Fibroblast of skin of abdomen (primary cell): ENCODE results near the gene TENM4.

ENCODE experiments used
- DNase-seq: peaks from one replicate; pipeline ENCODE4 v3.0.0-alpha.2; 2013

Gene TENM4

DNA sequence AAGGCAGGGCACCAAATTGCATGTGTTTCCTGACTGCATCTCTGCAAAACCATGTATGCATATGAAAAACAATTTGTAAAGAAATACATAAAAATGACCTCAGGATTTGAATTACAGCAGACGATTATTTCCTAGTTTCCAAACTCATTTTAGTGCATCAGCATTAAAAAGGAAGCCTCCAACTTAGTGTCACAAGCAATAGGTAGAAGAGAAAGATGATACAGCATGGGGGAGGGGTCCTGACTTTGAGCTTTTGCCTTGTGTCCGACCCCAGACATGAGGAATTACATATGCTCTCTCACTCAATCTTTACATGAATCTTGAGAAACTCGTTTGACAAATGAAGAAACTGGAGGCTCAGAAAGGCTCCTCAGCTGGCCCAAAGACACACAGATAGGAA, 571.5 kb downstream of the TENM4 start:
- no peak for DNase-seq

DNA sequence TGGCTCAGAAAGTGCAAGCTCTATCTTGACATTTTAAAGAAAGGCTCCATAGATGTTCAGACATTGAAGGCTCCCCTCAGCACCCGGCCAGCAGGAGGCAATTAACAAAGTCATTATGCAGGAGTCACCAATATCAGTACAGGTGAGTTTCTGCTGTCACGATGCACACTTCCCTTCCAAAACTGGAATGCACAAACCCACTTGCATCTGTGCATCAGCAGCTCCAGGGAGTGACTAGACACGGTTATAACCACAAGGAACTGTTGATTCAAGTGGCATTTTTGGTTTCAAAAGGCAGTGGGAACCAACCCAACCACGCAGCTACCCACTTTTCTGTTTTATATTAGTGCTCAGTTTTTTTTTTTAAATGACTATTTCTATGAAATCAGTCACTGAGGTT, 572.3 kb downstream of the TENM4 start:
- DNase-seq = no peak

DNA sequence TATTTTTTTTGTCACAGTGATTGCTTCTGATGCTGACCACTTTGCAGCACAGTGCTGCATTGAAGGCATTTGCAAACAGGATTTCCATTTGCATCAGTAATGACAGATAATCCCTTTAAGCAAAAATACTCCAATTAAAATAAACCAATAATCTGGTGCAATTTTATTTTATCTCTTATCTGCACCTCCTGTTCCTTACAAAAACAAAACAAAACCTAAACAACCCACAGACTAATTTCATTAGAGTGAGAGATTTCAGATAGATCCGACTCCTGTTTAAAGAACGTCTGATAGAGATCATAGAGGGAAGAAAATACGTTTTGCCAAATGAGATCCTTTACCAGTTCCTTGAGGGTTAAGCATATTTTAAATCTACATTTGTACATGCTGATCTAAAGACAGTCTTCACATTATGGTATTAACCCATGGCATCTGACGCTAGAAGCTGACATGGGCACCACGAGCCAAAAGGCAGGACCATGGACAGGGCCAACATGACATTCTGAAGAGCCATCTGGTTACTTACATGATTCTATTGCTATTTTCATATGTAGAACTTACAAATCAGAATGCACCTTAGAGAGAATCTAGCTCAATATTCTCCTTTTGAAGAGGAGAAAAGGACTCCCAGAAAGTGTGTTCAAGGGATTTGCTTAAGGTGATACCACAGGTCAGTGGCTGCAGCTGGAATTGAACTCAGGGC, 580.0 kb downstream of the TENM4 start:
- DNase-seq = peak; percentile 22

DNA sequence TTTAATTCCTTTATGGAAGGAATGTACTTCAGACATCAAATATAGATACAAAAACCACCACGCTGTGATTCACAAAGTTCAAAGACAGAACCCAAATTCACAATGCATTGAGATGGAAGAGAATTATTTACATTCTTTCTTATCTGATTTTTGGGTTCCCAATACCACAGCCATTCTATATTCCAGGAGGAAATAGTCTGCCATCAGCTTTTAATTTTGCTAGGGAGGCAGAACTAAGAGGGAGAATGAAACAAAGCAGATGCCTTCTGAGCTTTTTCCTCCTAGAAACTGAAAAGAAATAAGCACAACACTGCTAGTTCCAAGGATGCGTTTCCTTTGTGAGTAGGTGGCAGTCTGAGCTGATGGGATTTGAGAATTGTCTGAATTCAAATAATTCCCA, 583.1 kb downstream of the TENM4 start:
- DNase-seq = peak; percentile 77

DNA sequence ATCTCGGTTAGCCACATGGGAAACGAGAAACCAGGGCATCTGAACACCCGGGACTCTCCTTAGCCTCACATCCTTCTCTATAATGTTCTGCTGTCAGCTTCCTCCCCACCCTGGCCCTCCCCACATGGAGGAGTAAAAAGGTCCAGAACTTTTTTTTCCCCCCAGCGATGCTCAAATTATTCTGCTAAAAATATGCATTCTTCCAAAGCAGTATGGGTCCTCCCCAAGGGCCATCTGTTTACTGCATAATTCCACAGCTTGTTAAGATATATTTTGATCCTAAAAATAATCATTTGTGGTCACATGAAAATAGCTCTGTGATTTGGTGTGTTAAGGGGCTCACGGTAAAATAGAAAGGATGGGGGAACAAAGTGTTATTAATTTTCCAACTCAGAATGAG, 584.6 kb downstream of the TENM4 start:
- peak; percentile 9 for DNase-seq

DNA sequence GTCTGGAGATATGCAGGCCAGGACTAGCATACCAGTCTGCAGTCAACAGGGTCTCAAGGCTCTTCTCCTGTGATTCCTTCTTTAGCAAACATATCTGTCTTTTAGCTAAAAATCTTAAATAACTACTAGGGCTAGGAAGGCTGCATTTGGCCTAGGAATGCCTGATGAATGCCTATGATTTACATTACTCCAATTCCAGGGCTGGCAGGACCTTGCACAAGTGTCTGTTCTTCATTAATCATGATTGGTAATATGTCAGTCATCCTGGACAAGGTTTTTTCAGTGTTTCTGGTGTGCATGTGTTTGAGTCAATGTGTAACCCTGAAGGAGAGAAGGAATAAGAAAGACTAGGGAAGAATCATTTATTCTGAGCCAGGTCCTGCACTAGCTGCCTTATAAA, 585.7 kb downstream of the TENM4 start:
- DNase-seq = peak; percentile 54

DNA sequence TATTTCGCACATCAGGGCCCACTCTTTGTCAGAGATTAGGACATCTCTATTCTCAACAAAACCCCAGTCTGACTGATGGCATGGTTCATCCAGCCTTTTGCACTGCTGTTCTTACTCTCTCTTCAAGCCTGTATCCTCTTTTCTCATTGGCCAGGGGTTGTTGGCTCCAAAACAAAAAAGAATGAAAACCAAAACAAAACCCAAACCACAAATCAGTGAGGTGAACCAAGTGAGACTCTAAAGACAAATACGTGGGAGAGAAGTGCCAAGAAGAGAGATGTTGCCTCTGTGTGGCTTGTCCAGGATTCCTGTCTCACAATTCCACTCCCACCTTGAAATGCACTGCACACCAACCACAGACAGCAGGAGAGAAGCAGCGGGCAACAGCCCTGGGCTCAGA, 587.3 kb downstream of the TENM4 start:
- DNase-seq = no peak

DNA sequence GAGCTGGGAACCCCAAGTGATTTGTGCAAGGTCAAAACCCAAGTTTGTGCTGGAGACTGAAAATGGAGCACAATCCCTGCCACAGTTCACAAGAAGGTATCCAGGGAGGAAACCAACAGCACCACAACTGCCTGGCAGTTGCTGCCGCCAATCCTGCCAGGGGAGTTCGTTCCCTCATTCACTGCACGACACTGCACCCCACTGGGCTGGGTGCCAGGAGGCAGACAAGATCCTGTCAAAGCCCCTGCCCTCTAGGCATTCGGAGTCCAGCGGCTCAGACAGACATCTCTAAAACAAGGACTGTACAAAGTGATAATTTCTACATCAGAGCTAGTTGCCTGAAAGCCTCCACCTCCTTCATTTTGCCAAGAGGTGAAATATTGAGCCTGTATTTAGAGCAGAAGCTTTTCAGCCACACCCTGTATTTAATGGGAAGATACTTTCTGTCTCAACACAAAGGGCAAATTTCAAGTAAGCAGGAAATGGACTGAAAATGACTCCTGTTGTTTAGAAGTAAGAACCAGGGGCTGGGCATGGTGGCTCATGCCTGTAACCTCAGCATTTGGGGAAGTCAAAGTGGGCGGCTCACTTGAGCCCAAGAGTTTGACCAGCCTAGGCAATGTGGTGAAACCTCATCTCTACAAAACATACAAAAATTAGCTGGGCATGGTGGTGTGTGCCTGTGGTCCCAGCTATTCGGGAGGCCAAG, 588.8 kb downstream of the TENM4 start:
- no peak for DNase-seq

DNA sequence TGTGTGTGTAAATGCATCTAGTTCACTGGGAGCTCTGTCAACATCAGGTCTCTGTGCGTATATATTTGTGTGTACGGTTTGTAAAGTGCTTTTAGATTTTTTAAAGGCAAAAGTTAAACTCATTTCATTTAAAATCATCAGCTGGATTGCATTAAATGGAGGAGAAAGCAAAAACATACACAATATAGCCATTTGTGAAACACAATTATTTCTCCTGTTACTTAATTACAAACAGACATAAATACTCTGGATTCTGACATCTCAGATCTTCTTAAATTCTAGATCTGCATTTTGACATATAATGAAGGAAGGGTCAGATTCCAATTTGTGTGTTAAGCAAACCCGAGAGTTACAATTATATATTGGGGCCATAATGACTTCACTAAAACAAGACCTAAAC, 590.8 kb downstream of the TENM4 start:
- no peak for DNase-seq

DNA sequence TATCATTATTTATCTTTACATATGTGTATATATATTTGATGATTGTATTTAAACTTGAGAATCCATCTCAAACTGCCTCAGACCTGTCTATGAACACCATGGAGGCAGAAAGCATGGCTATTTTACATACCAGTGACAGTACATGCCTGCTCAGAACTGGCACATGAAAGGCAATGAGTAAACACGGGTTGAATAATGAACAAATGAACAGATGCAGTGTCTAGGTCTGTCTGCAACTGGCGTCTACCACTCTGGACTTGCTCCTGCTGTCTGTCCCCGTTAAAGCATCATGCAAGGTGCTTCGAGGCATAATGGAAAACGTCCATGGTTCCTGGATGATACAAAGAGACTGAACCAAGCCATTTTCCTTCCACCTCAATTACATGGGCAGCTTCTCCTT, 594.6 kb downstream of the TENM4 start:
- DNase-seq = no peak

DNA sequence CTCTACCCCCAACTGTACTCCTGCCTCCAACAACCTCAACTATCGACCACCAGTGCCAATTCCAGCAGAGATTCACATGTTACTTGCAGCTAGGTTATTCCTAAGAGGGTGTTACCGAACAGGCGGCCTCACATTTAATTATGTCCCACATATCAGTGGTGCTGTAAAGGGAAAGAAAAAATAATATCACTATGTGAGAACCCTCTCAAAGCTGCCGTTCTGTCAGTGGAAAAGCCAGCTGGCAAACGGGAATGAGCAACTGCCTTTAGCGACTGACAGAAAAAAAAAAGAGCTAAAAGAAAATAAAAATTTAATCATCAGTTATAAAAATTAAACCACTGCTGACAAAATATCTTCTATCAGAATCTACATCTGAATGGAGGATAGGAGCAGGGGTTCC, 595.3 kb downstream of the TENM4 start:
- DNase-seq = no peak

DNA sequence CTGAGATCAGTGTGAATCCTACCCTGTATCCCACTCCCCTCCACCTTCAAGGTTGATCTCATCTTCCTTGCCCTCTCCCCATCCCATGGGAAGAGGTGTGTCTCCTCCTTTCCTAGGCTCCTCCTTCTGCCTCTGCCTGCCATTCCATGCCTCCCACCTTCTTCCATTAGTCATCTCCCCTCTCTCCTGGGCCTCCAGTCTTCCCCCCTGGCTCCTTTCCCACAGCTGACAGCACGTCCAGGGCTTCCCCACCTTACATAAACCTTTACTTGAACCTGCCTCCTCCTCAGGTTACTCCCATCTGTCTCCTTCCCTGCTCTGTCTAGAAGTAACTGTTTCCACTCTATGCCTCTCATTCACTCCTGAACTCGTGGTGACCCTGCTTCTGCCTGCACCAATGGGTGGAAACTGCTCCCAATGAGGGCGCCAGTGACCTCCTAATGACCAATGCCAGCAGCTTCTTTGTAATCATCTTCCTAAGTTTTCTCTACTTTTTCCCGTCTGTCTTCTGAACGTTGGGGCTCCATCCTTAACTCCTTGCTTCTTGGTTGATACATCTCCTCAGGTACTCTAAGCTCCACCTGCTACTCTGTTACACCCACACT, 599.3 kb downstream of the TENM4 start:
- DNase-seq = peak; percentile 39

DNA sequence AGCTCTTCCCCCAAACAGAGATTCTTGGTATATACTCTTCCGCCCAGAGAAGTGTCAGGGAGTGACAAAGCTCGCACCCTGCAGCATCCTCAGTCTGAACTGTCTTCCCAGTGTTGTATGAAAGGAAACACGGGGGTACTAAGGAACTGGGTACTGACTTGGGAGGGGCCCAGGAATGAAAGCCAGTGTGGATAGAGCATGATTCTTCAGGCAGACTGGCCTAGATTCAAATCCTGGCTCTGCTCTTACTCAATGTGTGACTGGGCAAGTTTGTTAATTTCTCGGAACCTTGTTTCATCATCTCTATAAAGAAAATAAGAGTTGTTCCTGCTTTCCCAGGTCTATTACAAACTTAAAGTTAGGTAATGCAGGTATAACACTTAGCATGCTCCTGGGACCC, 600.2 kb downstream of the TENM4 start:
- peak; percentile 73 for DNase-seq

DNA sequence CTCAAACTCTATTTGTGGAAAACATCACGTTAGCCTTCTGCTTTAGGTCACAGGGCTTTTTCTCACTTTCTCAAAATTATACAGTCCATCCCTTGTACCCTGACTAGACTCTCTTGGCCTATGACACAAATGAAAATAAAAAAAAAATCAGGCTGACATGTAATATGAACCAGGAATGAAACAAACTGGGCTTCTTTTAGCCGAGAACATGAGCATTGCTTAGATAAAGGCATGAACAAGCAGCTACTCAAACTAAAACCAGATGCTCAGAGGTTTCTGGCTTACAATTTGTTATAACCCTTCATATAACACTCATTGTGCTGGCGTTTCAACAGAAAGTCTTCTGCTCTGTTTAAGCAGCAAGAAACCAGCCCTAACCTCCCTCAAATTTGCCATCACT, 600.6 kb downstream of the TENM4 start:
- DNase-seq = peak; percentile 90

DNA sequence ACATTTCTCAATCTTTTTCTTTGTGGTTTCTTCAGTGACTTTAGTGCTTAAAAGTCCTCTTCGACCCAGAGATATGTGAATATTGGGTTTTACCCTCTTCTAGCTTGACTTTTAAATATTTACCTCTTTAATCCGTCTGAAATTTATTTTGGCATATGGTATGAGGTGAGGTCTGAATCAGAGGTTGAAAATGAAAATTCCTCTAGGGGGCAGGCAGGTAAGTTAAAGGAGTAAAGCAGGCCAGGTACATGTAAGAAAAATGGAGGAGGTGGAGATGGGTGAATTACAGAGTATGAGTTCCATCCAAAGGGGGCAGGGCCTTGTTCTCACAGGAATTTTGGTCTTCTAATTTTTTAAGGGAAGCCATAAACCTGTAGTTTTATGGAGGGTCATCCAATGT, 602.4 kb downstream of the TENM4 start:
- DNase-seq = no peak

DNA sequence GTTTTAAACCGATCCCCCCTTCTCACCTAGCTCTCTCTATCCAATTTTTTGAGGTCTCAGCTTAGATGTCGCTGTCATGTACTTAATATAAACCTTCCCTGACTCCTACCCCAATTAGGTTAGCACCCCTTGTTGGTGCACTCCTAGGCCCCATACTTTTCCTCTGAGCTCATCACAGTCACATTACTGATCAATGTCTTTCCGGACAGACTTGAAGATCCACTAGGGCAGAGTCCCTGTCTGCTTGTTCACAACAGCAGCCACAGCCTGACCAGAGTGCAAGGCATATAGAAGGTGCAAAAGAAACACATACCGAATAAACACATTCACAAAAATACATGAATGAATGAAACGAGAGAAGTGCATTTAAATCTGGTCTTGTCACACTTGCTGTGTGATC, 605.2 kb downstream of the TENM4 start:
- DNase-seq = no peak

DNA sequence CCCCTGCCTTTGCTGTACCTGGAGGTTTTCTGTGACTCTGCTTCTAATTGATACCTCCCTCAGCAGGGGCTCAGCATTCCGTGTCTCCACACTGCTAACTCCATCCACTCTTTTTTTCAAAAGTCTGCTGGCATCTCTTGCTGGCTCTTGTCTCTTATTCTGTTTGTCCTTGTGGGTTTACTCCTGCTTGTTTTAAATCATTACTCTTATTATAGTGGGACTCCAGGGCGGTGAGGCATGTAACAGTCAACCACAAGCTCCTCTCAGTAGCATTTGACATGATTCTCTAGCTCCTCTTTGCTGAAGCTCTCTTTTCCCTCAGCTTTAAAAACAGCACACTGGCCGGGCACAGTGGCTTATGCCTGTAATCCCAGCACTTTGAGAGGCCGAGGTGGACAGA, 605.9 kb downstream of the TENM4 start:
- DNase-seq = no peak

DNA sequence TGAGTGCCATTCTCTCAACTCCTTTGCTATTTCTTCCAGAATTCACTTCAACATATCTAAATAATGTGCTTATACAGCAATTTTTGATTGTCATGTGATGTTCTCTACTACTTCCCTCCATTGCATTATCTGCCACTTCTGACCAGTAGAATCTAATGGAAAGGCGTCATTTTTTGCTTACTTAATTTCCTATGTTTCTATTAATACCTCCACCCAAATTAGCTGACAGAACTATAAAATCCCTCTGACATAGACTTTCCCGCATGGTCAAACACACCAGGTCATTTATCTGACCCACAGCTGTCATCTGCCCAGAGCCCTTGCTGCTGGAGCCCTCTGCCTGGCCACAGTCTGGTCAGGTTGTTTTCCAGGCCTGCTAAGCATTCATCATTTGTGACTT, 607.6 kb downstream of the TENM4 start:
- no peak for DNase-seq

DNA sequence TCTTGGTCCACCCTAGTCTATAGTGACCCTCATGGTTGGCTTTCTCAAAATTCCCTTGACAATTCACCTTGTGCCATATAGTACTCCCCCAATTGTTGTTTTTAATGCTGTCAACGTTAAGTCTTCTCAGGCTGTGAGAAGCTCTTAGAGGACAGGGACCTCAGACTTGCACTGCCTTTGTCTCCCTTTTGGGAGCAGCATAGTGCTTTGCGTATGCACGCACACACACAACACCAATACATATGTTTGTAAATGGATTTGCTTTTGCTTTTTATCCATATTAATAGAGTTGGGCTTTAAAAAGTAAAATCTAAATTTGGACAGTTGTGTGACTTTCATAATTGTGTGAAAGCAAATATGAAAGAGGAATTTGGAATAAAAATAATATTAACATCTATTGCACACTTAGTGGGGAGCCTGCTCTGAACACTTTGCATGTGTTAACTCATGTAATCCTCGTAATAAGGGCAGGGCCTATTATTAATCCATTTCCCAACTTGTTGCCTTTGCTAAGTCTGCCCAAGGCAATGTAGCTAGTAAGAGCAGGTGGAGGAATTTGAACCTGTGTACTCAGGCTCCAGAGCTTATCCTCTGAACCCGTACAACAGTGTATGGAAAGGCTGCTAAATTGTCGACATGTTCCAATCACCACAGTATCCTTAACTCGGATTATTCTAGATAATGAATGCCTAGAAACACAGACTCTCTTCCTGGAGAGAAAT, 608.4 kb downstream of the TENM4 start:
- no peak for DNase-seq

DNA sequence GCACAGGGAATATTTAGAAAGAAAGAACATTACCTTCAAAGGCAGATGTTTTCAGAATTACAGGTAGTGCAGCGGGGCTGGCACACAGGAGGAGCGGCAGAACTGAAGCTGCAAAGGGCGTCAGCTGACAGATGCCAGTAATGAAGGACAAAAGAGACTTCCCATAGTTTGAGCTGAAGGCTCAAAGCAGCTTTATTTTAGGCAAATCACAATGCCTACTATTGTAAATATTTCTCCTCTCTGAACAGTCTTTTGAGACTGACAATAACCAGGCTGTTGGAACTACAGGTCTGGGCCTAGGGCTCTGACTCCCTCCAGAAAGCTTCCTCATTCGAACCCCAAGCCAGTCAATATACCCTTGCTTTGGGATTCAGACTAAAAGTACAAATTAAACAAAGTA, 609.3 kb downstream of the TENM4 start:
- no peak for DNase-seq

DNA sequence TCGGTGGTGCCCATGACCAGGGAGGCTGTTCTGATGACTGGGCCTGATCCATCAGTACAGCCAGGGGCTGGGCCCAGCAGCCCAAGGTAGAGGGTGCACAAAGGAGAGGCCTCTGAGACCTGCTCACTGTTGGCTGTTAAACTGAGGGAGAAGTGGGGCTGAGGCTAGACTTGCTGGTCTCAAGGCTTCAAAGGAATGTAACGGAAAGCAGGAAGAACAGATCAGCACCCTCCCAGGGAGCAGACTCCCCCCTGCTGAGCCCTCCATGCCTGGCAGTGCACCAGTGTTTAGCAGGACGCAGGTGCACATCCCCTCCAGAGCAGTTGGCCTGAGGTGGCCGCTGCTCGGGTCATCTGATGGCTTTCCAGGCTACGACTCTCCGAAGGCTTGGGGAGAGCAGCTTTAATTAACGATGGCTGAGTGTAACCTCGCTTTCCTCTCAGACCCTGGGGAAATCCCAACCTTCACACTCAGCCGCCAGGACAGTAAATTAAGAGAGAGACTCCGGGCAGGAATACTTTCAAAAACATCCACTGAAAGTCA, 610.5 kb downstream of the TENM4 start:
- DNase-seq = no peak

DNA sequence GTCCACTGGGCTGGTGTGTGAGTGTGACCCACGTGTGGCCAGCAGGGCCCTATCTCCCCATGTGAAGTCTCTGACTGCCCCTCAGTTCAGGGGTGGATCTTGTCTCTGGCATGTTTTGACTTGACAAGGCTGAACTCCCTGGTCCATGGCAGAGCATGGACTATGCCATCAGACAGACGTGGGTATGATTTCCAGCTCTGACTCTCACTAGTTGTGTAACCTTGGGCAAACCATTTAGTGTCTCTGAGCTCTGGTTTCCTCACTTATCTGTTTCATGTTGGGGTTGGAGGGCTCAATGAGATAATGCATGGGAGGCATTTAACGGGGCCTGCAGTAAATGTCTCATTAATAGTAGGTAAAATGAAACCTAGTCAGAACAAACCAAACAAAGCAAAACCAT, 611.7 kb downstream of the TENM4 start:
- DNase-seq = no peak

DNA sequence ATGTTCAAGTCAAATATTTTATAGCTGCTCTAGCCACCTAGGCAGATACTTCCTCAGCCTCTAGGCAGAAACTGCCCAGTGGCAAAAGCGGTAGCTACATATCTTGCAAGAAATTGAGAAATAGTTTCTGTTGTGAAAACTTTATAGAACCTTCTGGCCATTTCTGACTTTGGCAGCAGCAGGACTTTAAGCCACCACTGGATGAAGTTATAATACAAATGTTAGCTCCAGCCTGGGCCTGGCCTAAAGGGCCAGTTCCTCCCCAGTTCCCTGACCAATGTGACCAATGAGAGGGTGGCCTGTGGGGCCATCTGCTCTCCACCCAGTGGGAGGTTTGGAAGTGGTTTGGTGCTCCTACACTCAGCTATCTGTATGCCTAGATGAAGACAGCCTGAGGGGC, 612.2 kb downstream of the TENM4 start:
- DNase-seq = no peak
